H1 (cell line): ENCODE results near the gene CDC26. TPM values are rescaled to one million over a fixed set of nuclear protein-coding genes. Genes with fewer than 3 reads are reported as not detected.

Experiments
- CTCF ChIA-PET: fragments of 300-600 bp; sonication (Branson Sonifier 250); formaldehyde crosslinking; loops from one replicate; lab custom pipeline; 2021; ENCODE audit not compliant: partially characterized antibody; lab: Charles Lee
- POLR2A ChIA-PET: fragments of 300-600 bp; sonication (Branson Sonifier 250); formaldehyde crosslinking; loops from one replicate; lab custom pipeline; 2021; ENCODE audit warnings: inconsistent platforms; ENCODE audit not compliant: partially characterized antibody; lab: Charles Lee
- DNase-seq, 2 experiments: peaks; one replicate each; pipeline versions ENCODE4 v3.0.0 to v3.0.0-alpha.2; 2010 to 2022; ENCODE audit warnings: low spot score in 2 of 2, low read depth in 1 of 2, mixed read lengths in 1 of 2
- FAIRE-seq: peaks from 2 replicates; lab custom pipeline; 2011; peaks lifted over from hg19 to GRCh38; lab: Jason Lieb, UNC
- H2AFZ ChIP-seq: 2 replicates; pipeline ENCODE4 v1.8.1; 2012; ENCODE audit warnings: low read length, inconsistent platforms
- H2AK5ac ChIP-seq: 2 replicates; pipeline ENCODE4 v1.6.1; 2013; ENCODE audit warnings: low read depth, low read length
- H2BK120ac ChIP-seq: replicated peaks from 2 replicates; pipeline ENCODE3; 2013; ENCODE audit warnings: low read depth, low read length, inconsistent platforms
- H2BK12ac ChIP-seq: 2 replicates; pipeline ENCODE4 v1.6.1; 2013; ENCODE audit warnings: low read depth, low read length
- H2BK15ac ChIP-seq: 2 replicates; pipeline ENCODE4 v1.6.1; 2013; ENCODE audit warnings: low read length
- H2BK20ac ChIP-seq: 2 replicates; pipeline ENCODE4 v1.6.1; 2013; ENCODE audit warnings: low read length
- H2BK5ac ChIP-seq: 2 replicates; pipeline ENCODE4 v1.6.1; 2013; ENCODE audit warnings: low read depth, low read length
- H3K14ac ChIP-seq: 2 replicates; pipeline ENCODE4 v1.6.1; 2013; ENCODE audit warnings: inconsistent platforms; ENCODE audit not compliant: insufficient read length
- H3K18ac ChIP-seq: 2 replicates; pipeline ENCODE4 v1.6.1; 2013; ENCODE audit warnings: low read length; ENCODE audit errors: extremely low read depth
- H3K23ac ChIP-seq: 2 replicates; pipeline ENCODE4 v1.6.1; 2013; ENCODE audit warnings: inconsistent platforms; ENCODE audit not compliant: insufficient read length
- H3K23me2 ChIP-seq: 2 replicates; pipeline ENCODE4 v1.6.1; 2013; ENCODE audit warnings: low read depth, low read length
- H3K27ac ChIP-seq: 2 replicates; pipeline ENCODE4 v1.6.1; 2011; ENCODE audit warnings: low read depth, low read length, inconsistent platforms
- H3K27me3 ChIP-seq, 4 experiments: replicated peaks in 1 of 4; 1 replicate in 1 of 4; 2 replicates in 3 of 4; pipeline versions ENCODE4 v1.6.1 to v1.8.1; 2011 to 2013; ENCODE audit warnings: low read length in 3 of 4, mild to moderate bottlenecking in 3 of 4, inconsistent platforms in 2 of 4, mixed read lengths in 2 of 4, moderate library complexity in 1 of 4; ENCODE audit not compliant: control insufficient read depth in 3 of 4, insufficient read depth in 3 of 4; ENCODE audit errors: extremely low read depth in 1 of 4
- H3K36me3 ChIP-seq, 4 experiments: 2 replicates each; pipeline versions ENCODE4 v1.6.1 to v1.8.1; 2011 to 2013; ENCODE audit warnings: mild to moderate bottlenecking in 4 of 4, low read length in 3 of 4, moderate library complexity in 2 of 4, control low read depth in 1 of 4, inconsistent platforms in 1 of 4; ENCODE audit not compliant: insufficient read depth in 4 of 4, control insufficient read depth in 2 of 4
- H3K4ac ChIP-seq: replicated peaks from 2 replicates; pipeline ENCODE3; 2013; ENCODE audit warnings: low read length, low read depth, mixed read lengths, inconsistent platforms; ENCODE audit not compliant: insufficient read length
- H3K4me1 ChIP-seq, 4 experiments: replicated peaks in 1 of 4; 1 replicate in 1 of 4; 2 replicates in 3 of 4; pipeline versions ENCODE4 v1.6.1 to v1.8.1; 2011 to 2013; ENCODE audit warnings: low read length in 3 of 4, inconsistent platforms in 2 of 4, mixed read lengths in 1 of 4; ENCODE audit not compliant: insufficient read depth in 4 of 4, control insufficient read depth in 3 of 4
- H3K4me2 ChIP-seq, 2 experiments: 2 replicates each; pipeline versions ENCODE4 v1.6.1 to v1.8.1; 2011 to 2013; ENCODE audit warnings: low read depth in 2 of 2, low read length in 2 of 2, control low read depth in 1 of 2, inconsistent platforms in 1 of 2, mild to moderate bottlenecking in 1 of 2; ENCODE audit not compliant: insufficient read depth in 1 of 2
- H3K4me3 ChIP-seq, 4 experiments: fragments of 200-600, 300-600 bp in 1 of 4; sonication (generic), shearing (Covaris generic), sonication (Bioruptor Twin) in 1 of 4; 2 replicates each; pipeline versions ENCODE4 v1.5.1 to v1.8.1; 2011 to 2016; ENCODE audit warnings: low read length in 4 of 4, low read depth in 3 of 4, control low read depth in 2 of 4, inconsistent platforms in 2 of 4, mild to moderate bottlenecking in 2 of 4, mixed read lengths in 1 of 4, moderate library complexity in 1 of 4; ENCODE audit not compliant: insufficient read depth in 2 of 4; ENCODE audit errors: extremely low read depth in 1 of 4
- H3K56ac ChIP-seq: replicated peaks from 2 replicates; pipeline ENCODE3; 2013; ENCODE audit warnings: low read depth, mild to moderate bottlenecking, mixed read lengths, low read length, inconsistent platforms; ENCODE audit not compliant: insufficient read length
- H3K79me1 ChIP-seq: 2 replicates; pipeline ENCODE4 v1.6.1; 2013; ENCODE audit warnings: low read depth, low read length, control low read depth
- H3K79me2 ChIP-seq, 2 experiments: 2 replicates each; pipeline versions ENCODE4 v1.6.1 to v1.8.1; 2012 to 2013; ENCODE audit warnings: low read length in 2 of 2, mild to moderate bottlenecking in 2 of 2, inconsistent platforms in 1 of 2; ENCODE audit not compliant: insufficient read depth in 2 of 2, control insufficient read depth in 1 of 2
- H3K9ac ChIP-seq, 4 experiments: replicated peaks in 1 of 4; 1 replicate in 1 of 4; 2 replicates in 3 of 4; pipeline versions ENCODE4 v1.6.1 to v1.8.1; 2011 to 2013; ENCODE audit warnings: low read depth in 3 of 4, low read length in 3 of 4, control low read depth in 2 of 4, mild to moderate bottlenecking in 2 of 4, moderate library complexity in 2 of 4, inconsistent platforms in 1 of 4; ENCODE audit errors: extremely low read depth in 1 of 4
- H3K9me3 ChIP-seq, 2 experiments: 2 replicates each; pipeline versions ENCODE4 v1.6.1 to v1.8.1; 2012 to 2013; ENCODE audit warnings: mild to moderate bottlenecking in 2 of 2, moderate library complexity in 2 of 2, control low read depth in 1 of 2, inconsistent platforms in 1 of 2, low read depth in 1 of 2, low read length in 1 of 2, mixed read lengths in 1 of 2; ENCODE audit not compliant: insufficient read depth in 2 of 2
- H4K20me1 ChIP-seq, 2 experiments: replicated peaks in 1 of 2; 2 replicates each; pipeline versions ENCODE3 to v1.8.1; 2011 to 2013; ENCODE audit warnings: inconsistent platforms in 2 of 2, low read length in 2 of 2, mild to moderate bottlenecking in 1 of 2; ENCODE audit not compliant: insufficient read depth in 2 of 2, control insufficient read depth in 1 of 2
- H4K5ac ChIP-seq: 2 replicates; pipeline ENCODE4 v1.6.1; 2013; ENCODE audit warnings: low read length, low read depth, mixed read lengths, inconsistent platforms; ENCODE audit not compliant: insufficient read length
- H4K8ac ChIP-seq: 2 replicates; pipeline ENCODE4 v1.8.0; 2013; ENCODE audit warnings: mild to moderate bottlenecking, moderate library complexity, low read length, inconsistent platforms; ENCODE audit not compliant: insufficient read depth; ENCODE audit errors: extremely low read depth
- H4K91ac ChIP-seq: replicated peaks from 2 replicates; pipeline ENCODE3; 2013; ENCODE audit warnings: low read length, mixed read lengths, inconsistent platforms; ENCODE audit not compliant: insufficient read length
- KDM5A ChIP-seq: fragments of 200-600 bp; IDR thresholded peaks from 2 replicates; pipeline ENCODE4 v1.7.1; 2012; ENCODE audit warnings: mild to moderate bottlenecking, low read length, inconsistent platforms, mixed read lengths
- RXRA ChIP-seq: IDR thresholded peaks from 2 replicates; pipeline ENCODE4 v1.6.1; 2011; ENCODE audit warnings: low read depth, mild to moderate bottlenecking, low read length, moderate library complexity; ENCODE audit not compliant: insufficient read depth
- WGBS, 2 experiments: shearing (Covaris generic) in 1 of 2; methylation state at CpG; one replicate each; pipeline versions ENCODE4 v1.1.6 to v1.1.7; 2013 to 2015; ENCODE audit warnings: low lambda C conversion rate in 2 of 2, mixed read lengths in 2 of 2, inconsistent platforms in 1 of 2, low coverage in 1 of 2, missing lambda C conversion rate in 1 of 2; ENCODE audit not compliant: insufficient replicate concordance in 2 of 2, insufficient coverage in 1 of 2, insufficient read length in 1 of 2; ENCODE audit errors: extremely low coverage in 1 of 2, missing lambda C conversion rate in 1 of 2; 5-methylcytosine and 5-hydroxymethylcytosine counted together
- polyA plus RNA-seq, 7 experiments: library from polyadenylated mRNA; depleted of rRNA in 3 of 7; stranded (reverse) in 5 of 7; unstranded in 2 of 7; fragments of >200 nt in 5 of 7; fragments of 200-250 nt in 2 of 7; gene quantifications; 1 replicate in 5 of 7; 2 replicates in 1 of 7; 4 replicates in 1 of 7; pipeline versions ENCODE4 v1.2.1 to v1.2.3, GENCODE V29; 2011 to 2013; ENCODE audit warnings: missing spikeins in 2 of 7, mixed read lengths in 2 of 7
- total RNA-seq: library from RNA; stranded (reverse); fragmentation: NEBNext Ultra II Directional; extraction: Animal tissue kit (Norgen Biotek cat#: 25700); gene quantifications from 2 replicates; pipeline ENCODE4 v1.2.1, GENCODE V29; 2021

The CDC26 gene
- total and polyA plus RNA-seq, 2 of the 8 experiments (the other 6 are each of a cell fraction or from before 2014, with no cell fraction given), result 31.5 to 41.9 TPM

DNA sequence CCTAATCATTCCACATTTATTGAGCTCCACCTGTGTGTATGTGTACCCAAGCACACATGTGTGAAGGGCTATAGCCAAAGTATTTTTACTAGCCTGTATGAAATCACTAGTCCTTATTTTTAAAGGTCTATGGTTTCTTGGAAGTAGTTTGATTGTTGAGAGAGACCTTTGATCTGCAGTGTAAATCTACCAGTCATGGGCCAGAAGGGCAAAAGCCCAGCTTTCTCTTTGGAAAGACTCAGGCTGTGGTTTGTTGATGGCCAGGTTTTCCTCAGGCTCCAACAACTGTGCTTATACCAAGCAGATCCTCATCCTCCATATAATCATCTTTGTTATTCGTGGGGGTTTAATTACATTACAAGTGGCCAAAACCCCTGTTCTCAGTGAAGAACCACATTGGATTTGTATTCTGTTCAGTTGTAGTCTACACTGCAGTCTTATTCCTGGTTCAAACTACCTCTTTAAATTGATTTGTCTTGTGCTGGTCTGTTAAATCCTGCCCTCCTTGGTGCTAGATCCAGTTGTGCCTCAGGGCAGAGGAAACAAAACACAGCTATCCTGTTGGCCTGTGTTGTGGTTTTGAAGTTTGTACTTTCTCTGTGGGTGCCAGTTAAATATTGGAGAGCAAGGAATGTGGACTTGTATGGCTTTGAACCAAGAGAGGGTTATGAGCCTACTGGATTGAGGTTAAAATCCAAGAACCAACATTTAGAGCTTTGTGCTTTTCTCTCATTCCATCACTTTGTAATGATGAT is 13.3 kb downstream of the CDC26 start:
- Histone ChIP-seq H4K5ac (no peak overlapping the region), H2AK5ac (no peak overlapping the region), H2BK20ac (no peak overlapping the region), H2AFZ (no peak overlapping the region), H3K4ac (no peak overlapping the region), H4K8ac (no peak overlapping the region)
- POLR2A ChIA-PET, result interaction anchor here (1.1 kb wide), 1 partner anchor 139 kb away, joined by 3 read pairs; the partner anchor contains the start of gene ALAD
- no peak for TF ChIP-seq KDM5A
- TF ChIP-seq RXRA, result no peak
- TF ChIP-seq, all 59 proteins: peak for 0
- no peaks in the 10 kb centered on the region for H3K9me3 ChIP-seq
- H3K36me3 ChIP-seq, result peaks cover 3 to 20% (median 10%) of the 10 kb centered on the region in 4 experiments; a peak in 7 of 8 replicates
- no peaks in the 10 kb centered on the region for H3K4me1 ChIP-seq
- no peaks in the 10 kb centered on the region for H3K79me1 ChIP-seq
- no peak overlapping the region for H3K4me3 ChIP-seq
- no peak overlapping the region for H3K23ac ChIP-seq
- H3K18ac ChIP-seq, result no peak overlapping the region
- H3K27me3 ChIP-seq, result no peaks in the 10 kb centered on the region
- no peaks in the 10 kb centered on the region for H3K23me2 ChIP-seq
- no peak overlapping the region for H3K4me2 ChIP-seq
- H3K14ac ChIP-seq, result no peak overlapping the region
- H2BK120ac ChIP-seq, result no peak overlapping the region
- peaks cover 0 to 2% of the 10 kb centered on the region in 2 experiments for H4K20me1 ChIP-seq
- H2BK15ac ChIP-seq, result no peak overlapping the region
- no peak overlapping the region for H4K91ac ChIP-seq
- H3K79me2 ChIP-seq, result no peaks in the 10 kb centered on the region
- FAIRE-seq, result no peak
- CTCF ChIA-PET, result interaction anchor here (4.3 kb wide), 1 partner anchor 11 kb away, joined by 22 read pairs; the partner anchor contains the start of gene CDC26
- H3K27ac ChIP-seq, result no peak overlapping the region
- no peak for DNase-seq
- no peak overlapping the region for H3K56ac ChIP-seq
- 79% methylated on average over 1 of the region's 1 CpG; no CpG with 5 or more reads in 1 of the 2 experiments for whole genome bisulfite sequencing, 2 experiments
- H2BK5ac ChIP-seq, result no peak overlapping the region
- H3K9ac ChIP-seq, result no peak overlapping the region
- H2BK12ac ChIP-seq, result no peak overlapping the region
